EH (cell line): ENCODE results near the gene VWA8.
"Not testable (repeated sequence)": the region's sequence is repeated elsewhere in the genome, so short reads cannot be mapped to it uniquely, and the experiment has no call there.

ENCODE experiments used
- DNase-seq: peaks from one replicate; pipeline ENCODE4 v3.0.0-alpha.2; 2015; ENCODE audit warnings: low read depth

VWA8 gene

GRCh38 chr13:41588448-41588847, 372.5 kb downstream of the VWA8 start:
- DNase-seq = no peak

GRCh38 chr13:41587490-41587889, 373.4 kb downstream of the VWA8 start:
- DNase-seq = no peak

DNA sequence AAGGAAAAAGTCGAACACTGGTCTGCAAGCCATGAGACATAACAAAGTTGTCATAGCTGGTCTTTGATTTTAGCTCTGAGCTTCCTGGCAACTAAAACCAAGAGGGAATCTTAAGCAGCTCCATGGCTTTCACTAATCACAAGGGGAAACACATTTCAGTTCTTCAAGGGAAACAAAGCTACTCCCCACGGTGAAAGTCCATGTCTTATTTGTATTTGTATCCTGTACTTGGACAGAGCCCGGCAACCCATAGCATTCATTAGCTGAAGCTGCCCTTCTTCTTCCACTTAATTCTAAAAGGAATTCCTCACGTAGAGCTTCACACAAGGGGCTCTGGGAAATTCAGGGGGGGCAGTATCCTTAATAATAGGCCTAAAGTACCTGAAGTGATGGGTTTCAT, 374.7 kb downstream of the VWA8 start:
- DNase-seq = no peak

DNA sequence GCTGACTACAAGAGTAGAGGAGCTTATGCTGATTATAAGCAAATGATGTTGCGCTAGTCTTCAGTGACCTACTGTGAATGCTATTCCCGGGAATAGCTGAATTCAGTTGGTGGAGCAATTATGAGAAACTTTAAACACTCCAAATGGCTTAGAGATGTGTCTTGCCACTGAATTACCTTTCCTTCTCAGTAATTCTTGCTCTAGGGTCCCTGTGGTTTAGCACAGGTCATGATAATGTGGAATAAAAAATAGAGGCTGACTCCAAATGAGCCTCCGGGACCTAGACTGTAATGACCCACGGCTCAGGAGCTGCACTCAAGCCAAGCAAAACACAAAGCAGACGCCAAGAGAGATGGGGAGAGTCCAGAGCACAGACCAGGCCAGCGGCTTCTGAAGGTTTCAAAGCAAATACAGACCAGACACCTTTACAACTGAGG, 378.9 kb downstream of the VWA8 start:
- DNase-seq = peak; percentile 31

GRCh38 chr13:41580345-41580744, 380.6 kb downstream of the VWA8 start:
- DNase-seq = no peak

GRCh38 chr13:41579881-41580280, 381.0 kb downstream of the VWA8 start:
- no peak for DNase-seq

- DNase-seq = no peak
Measured at GRCh38 chr13:41579168-41579567, 381.7 kb downstream of the VWA8 start.

DNA sequence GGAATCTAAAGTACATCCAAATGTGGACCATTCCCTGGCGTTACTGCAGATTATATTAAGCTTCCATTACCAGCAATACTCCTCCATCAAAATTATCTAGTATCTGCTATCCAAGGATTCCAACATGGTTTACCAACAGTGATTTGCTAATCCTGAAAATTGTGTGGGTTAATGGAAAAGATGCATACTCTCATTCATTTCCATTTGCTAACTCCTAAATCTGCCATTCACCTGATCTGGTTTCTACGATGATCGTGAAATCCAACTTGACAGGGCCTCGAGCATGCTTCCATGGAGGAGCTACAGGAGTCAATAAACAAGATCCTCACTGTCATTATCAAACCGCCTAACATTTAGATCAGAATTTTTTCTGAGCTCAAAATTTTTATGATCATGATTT, 382.5 kb downstream of the VWA8 start:
- DNase-seq = no peak

DNA sequence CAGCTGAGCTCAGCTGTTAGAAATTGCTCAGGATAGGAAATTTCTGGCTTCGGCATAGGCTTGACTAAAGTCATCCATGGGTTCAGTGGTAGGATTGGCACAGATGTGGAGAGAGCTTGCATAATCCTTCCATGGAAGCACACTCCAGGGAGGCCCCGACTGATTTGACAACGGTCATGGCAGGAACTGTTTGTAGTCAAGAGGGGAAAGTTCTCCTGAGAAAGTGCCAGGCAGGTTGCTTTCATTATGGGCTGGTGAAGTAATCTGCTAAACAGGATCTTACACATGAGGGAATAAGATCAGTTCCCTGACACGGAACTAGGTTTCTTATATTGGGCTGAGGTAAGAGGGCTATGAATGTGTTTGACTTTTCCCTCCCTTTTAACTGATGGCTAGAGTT, 383.5 kb downstream of the VWA8 start:
- peak; percentile 24 for DNase-seq

DNA sequence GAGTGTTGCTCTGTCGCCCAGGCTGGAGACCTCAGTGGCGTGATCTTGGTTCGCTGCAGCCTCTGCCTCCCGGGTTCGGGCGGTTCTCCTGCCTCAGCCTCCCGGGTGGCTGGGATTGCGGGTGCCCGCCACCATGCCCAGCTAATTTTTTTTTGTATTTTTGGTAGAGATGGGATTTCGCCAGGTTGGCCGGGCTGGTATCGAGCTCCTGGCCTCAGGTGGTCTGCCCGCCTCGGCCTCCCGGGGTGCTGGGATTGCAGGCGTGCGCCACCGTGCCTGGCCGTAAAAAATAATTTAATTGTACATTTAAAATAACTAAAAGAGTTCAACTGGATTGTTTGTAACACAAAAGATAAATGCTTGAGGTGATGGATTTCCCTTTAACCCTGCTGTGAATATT, 387.3 kb downstream of the VWA8 start:
- not testable (repeated sequence) for DNase-seq

DNA sequence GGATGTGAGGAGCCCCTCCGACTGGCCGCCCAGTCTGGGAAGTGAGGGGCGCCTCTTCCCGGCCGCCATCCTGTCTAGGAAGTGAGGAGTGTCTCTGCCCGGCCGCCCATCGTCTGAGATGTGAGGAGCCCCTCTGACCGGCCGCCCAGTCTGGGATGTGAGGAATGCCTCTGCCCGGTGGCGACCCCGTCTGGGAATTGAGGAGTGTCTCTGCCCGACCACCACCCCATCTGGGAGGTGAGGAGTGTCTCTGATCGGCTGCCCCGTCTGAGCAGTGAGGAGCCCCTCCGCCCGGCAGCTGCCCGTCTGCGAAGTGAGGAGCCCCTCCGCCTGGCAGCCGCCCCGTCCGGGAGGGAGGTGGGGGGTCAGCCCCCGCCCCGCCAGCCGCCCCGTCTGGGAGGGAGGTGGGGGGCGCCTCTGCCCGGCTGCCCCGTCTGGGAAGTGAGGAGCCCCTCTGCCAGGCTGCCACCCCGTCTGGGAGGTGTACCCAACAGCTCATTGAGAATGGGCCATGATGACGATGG, 389.0 kb downstream of the VWA8 start:
- DNase-seq = not testable (repeated sequence)

GRCh38 chr13:41568972-41569351, 391.9 kb downstream of the VWA8 start:
- peak; percentile 52 for DNase-seq

DNA sequence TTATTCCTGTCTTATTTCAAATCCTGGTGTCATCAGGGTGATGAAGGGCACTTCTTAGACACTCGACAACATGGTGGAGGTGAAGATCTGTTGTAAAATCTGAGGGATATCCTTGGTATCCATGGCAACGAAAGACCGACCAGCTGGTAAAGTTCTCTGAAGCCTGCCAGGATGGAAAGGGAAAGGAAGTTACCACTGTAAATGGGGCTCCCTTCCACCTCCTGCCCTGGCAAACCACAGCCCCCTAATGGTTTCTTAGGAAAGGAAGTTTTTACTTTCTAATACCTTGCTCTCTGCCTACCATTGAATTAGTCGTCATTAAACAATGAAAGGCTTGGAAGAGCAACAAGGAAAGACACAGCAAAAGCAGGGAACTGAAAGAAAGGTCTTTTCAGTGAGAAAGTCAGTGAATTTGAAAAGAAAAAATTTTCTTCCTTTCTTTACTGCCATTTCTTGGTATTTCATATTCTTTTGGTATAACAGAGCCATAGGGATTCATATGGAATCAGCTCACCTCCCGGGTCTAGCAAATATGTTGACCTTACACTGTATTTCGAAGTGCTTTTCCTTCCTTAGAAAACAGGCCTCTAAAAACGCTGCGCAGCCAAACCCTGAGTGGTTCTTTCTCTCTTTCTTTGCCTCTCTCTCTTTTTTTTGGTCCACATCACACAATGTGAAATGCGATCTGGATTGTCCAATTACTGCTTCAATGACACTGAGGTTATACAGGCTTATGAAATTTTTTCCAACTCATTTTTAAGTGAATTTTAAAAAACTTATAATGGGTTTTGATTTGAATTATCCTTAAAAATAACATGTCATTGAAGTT, 392.6 kb downstream of the VWA8 start:
- DNase-seq = no peak

- no peak for DNase-seq
Measured at GRCh38 chr13:41567363-41567762, 393.5 kb downstream of the VWA8 start.

- no peak for DNase-seq
Measured at GRCh38 chr13:41565846-41566245, 395.1 kb downstream of the VWA8 start.

- DNase-seq = peak; percentile 64
Measured at GRCh38 chr13:41565216-41565615, 395.7 kb downstream of the VWA8 start.

DNA sequence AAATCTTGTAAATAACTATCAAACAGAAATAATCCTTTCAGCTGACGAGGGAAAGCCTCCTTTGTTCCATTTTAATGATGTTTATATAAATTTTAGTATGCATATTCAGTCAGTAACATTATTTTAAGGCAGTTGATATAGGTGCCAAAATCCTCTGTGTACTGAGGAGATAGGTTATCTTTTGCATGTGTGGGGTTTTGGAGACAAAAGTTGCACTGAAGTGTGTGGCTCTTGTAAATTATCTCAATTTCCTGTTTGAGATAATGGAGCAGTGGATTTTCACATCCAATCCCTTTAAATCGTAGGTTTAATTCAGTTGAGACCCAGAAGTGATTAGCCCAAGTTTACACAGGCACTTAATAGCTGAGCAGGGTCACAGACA, 396.9 kb downstream of the VWA8 start:
- no peak for DNase-seq

DNA sequence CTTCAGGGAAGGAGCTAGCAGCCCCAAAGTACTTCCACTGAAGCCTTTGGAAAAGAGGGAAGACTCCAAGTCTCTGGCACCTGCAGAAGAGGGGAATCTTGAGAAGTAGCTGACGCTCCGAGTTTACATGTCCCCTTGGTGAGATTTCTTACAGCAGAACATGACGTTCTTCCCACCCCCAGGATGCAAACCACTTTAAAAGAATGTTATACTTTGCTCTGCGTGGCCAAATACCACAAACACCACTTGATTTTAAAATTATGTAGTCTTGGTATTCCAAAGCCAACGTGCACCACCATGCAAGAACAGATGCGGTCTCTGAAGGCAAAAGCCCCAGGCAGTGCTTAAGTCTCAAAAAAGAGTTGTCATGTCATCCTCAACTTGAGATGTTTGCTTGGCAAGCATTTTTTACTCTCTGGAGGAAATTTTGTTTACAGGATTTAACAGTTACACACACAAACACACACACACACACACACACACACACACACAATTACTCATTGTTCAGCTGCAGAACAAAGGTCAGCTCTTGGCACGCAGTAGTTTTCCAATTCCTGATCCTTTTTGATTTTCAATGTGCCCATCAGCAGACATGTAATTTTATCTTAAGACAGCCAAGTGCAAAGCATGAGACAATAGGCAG, 397.4 kb downstream of the VWA8 start:
- peak; percentile 48 for DNase-seq

GRCh38 chr13:41562541-41563178, 398.2 kb downstream of the VWA8 start:
- peak; percentile 19 for DNase-seq

GRCh38 chr13:41562083-41562482, 398.8 kb downstream of the VWA8 start:
- peak; percentile 81 for DNase-seq

DNA sequence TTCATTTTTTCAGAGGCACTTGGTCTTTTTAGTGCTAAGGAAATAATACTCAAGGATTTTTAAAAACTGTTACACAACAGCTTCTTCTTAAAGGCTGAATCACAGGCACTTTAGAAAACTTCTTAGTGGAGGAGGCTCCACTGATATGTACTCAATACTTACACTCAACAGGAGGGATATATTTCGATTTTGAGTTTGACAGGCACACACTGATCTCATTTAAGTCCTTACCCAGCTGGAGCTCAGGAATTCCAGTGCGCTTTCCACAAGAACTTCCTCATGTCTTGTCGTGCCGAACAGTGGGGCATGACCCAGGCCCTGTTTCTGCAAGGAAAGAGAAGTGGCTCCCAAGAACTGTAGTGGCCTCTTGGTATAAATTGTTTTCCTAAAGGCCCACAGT, 399.7 kb downstream of the VWA8 start:
- no peak for DNase-seq

DNA sequence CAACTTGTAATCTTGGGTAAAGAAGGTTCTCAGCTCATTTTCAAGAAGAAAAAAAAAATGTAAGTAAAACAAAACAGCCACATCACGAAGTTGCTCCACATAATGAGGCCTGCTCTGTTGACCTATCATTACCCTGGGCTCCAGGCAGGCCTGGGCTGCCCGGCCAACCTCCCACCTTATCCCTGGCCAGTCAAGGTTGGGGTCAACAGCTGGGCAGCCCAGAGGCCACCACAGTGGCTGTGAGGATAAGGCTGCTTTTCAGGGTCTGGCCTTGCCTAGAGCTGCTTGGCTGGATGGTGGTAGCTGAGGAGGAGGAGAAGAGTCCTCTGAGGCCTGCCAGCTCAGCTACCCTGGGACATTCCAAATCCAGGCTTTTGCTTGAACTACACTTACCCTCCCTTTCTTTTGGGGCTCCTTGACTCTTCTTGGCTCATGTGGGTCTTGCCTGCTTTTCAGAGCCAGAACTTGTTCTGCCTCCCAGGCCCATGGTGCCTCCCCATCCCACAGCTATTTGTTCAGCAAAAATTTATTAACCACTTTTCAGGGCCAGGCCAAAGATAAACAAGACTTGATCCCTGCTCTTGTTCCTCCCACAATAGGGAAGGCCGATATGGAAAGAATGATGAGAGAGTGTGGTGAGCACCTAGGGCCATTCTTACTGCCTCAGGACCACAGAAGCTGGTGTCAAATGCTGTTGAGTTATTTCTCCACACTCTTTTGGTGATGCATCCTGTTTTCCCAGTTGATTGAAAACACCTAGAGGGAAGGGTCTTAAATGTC, 401.9 kb downstream of the VWA8 start:
- DNase-seq = no peak
